ENCODE data around the gene FRAS1. TPM values are rescaled to one million over a fixed set of nuclear protein-coding genes. Genes with fewer than 3 reads are reported as not detected.

Gene FRAS1
- total RNA-seq, 2 donors from 2014 or later: 6.4 to 11.0 TPM

DNA sequence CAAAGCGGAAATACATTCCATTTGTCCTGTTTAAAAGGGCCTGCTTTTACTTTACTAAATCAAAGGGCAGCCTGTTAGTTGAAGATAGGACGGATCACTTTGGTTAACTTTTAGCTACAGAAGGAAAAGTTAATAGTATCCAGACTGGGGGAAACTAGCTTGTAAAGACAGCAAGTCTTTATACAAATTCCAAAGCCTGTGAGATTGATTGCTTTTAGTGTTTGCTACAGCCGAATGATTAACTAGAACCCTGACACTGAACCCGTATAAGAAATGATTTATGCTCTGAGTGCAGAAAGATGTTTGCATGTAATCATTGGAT, 93.4 kb downstream of the FRAS1 start:
- Histone ChIP-seq H3K9me3 (no peaks in the 10 kb centered on the region), H3K27me3 (replicated peaks; ENCODE audit: insufficient read depth) (no peaks in the 10 kb centered on the region), H3K4me3 (no peak overlapping the region), H3K27ac (no peak overlapping the region), H3K36me3 (no peaks in the 10 kb centered on the region), H3K4me1 (replicated peaks) (no peaks in the 10 kb centered on the region)
- 38% methylated on average over 4 of the region's 4 CpGs for WGBS
- intact Hi-C loops (cut with DNase I): no loop called here
- DNase-seq (ENCODE audit: low spot score): no peak
- TF ChIP-seq POLR2AphosphoS5 (IDR thresholded peaks at IDR 0.05): no peak
- TF ChIP-seq, protein P1, sequence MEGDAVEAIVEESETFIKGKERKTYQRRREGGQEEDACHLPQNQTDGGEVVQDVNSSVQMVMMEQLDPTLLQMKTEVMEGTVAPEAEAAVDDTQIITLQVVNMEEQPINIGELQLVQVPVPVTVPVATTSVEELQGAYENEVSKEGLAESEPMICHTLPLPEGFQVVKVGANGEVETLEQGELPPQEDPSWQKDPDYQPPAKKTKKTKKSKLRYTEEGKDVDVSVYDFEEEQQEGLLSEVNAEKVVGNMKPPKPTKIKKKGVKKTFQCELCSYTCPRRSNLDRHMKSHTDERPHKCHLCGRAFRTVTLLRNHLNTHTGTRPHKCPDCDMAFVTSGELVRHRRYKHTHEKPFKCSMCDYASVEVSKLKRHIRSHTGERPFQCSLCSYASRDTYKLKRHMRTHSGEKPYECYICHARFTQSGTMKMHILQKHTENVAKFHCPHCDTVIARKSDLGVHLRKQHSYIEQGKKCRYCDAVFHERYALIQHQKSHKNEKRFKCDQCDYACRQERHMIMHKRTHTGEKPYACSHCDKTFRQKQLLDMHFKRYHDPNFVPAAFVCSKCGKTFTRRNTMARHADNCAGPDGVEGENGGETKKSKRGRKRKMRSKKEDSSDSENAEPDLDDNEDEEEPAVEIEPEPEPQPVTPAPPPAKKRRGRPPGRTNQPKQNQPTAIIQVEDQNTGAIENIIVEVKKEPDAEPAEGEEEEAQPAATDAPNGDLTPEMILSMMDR (IDR thresholded peaks at IDR 0.05): no peak

DNA sequence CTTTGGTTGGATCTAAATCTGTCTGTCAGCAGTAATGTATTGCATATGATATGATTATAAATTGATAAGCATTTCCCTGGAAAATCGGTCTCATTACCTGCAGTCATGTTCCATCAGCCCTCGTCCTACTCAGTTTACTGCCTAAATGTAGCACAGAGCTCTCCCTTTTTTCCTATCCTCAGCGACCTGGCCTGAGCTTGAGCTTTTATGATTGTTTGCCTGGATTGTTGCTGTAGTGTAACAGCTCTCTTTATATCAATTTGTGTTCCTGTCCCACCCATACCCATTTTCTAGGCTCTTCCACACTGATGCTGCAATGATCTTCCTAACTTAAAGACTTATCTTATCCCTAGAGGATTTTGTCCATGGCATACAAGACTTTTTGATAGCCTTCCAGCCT, 95.7 kb downstream of the FRAS1 start:
- Histone ChIP-seq H3K9me3 (no peaks in the 10 kb centered on the region), H3K27ac (no peak overlapping the region), H3K27me3 (replicated peaks; ENCODE audit: insufficient read depth) (no peaks in the 10 kb centered on the region), H3K4me1 (replicated peaks) (no peaks in the 10 kb centered on the region), H3K36me3 (no peaks in the 10 kb centered on the region), H3K4me3 (no peak overlapping the region)
- WGBS: 84% methylated on average over 3 of the region's 3 CpGs
- TF ChIP-seq POLR2A (IDR thresholded peaks at IDR 0.05): no peak
- TF ChIP-seq, protein P1 (IDR thresholded peaks at IDR 0.05): no peak
- no peak for TF ChIP-seq POLR2AphosphoS5 (IDR thresholded peaks at IDR 0.05)
- intact Hi-C loops (cut with DNase I): no loop called here
- no peak for DNase-seq (ENCODE audit: low spot score)

DNA sequence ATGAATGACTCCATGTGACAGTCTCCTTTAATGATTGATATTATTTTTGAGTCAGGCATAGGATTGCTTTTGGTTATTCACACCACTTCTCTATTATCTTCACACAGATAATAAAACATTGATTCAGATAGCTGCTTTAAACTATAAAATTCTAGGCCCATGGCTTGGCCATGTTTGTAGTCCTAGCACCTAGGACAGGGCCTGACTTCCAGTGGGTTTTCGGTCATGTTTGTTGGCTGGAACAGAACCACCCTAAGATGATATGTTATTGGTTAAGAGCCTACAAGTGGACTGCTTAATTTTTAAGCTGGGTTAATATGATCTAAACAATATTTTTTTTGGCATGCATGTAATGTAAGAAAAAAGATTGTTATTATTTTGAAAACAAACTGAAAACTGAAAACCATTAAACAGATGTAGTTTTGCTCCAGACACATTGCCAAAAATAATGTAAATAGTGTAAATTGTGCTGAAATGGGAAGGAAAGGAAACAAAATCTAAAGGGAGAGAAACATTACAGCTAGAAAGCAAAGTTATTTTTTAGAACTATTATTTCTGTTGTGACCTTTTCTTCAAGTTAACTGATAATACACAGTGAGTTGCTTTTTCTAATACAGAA, 98.0 kb downstream of the FRAS1 start:
- Histone ChIP-seq H3K27me3 (replicated peaks; ENCODE audit: insufficient read depth) (no peaks in the 10 kb centered on the region), H3K9me3 (no peaks in the 10 kb centered on the region), H3K4me1 (replicated peaks) (no peaks in the 10 kb centered on the region), H3K36me3 (no peaks in the 10 kb centered on the region), H3K4me3 (no peak overlapping the region), H3K27ac (no peak overlapping the region)
- no peak for TF ChIP-seq POLR2AphosphoS5 (IDR thresholded peaks at IDR 0.05)
- TF ChIP-seq POLR2A (IDR thresholded peaks at IDR 0.05): no peak
- TF ChIP-seq, protein P1 (IDR thresholded peaks at IDR 0.05): no peak
- no peak for DNase-seq (ENCODE audit: low spot score)
- 97% methylated on average over 1 of the region's 1 CpG for WGBS
- intact Hi-C loops (cut with DNase I): no loop called here

DNA sequence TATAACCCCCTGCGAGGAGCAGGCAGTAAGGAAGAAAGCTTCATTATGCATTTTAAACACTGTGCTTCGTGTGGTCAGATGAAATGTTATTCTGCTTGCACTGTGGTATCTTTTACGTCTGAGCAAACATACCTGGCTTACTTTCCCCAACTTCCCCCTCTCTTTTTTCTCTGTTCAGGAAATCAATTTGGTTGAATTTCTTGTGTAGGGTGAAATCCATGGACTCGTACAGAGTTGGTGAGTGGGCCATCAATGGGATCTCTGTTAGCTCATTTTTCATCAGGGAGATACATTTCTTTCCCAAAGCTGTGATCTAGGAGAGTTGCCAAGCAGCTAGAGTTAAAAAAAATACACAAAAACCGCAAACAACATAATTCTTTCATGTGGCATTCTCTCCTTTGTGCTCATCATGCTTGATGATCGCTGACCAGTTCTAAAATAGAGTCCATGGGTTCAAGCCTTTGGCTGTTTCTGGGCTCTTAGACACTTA, 98.5 kb downstream of the FRAS1 start:
- 40% methylated on average over 6 of the region's 6 CpGs for WGBS
- intact Hi-C loops (cut with DNase I): no loop called here
- H3K27ac ChIP-seq: no peak overlapping the region
- no peaks in the 10 kb centered on the region for H3K36me3 ChIP-seq
- H3K4me1 ChIP-seq (replicated peaks): no peaks in the 10 kb centered on the region
- H3K4me3 ChIP-seq: no peak overlapping the region
- no peak for TF ChIP-seq POLR2A (IDR thresholded peaks at IDR 0.05)
- DNase-seq (ENCODE audit: low spot score): no peak
- no peaks in the 10 kb centered on the region for H3K9me3 ChIP-seq
- no peaks in the 10 kb centered on the region for H3K27me3 ChIP-seq (replicated peaks; ENCODE audit: insufficient read depth)

DNA sequence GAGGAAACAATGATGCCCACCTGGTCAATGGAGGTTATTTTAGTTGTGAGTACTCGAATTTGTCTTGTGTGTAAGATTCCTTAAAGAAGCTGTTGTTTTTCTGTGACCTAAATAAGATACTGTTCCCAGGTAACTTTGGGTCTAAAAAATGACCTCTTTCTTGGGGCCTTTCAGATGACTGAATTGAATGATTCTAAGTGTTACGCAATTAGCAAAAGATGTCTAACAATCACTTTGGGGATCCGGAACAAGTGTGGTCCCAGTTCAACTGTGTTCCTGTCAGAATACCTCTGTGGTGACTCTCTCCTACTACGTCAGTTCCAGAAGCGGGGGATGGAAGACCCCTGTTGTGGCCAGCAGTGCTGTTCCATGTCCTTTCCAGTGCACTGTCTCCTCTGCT, 99.4 kb downstream of the FRAS1 start:
- TF ChIP-seq POLR2A (IDR thresholded peaks at IDR 0.05) (no peak), POLR2AphosphoS5 (IDR thresholded peaks at IDR 0.05) (no peak)
- TF ChIP-seq, protein P1 (IDR thresholded peaks at IDR 0.05): no peak
- no peaks in the 10 kb centered on the region for H3K36me3 ChIP-seq
- H3K9me3 ChIP-seq: no peaks in the 10 kb centered on the region
- WGBS: 96% methylated on average over 5 of the region's 5 CpGs
- H3K4me3 ChIP-seq: no peak overlapping the region
- DNase-seq (ENCODE audit: low spot score): no peak
- no peaks in the 10 kb centered on the region for H3K4me1 ChIP-seq (replicated peaks)
- H3K27ac ChIP-seq: no peak overlapping the region
- intact Hi-C loops (cut with DNase I): no loop called here
- no peaks in the 10 kb centered on the region for H3K27me3 ChIP-seq (replicated peaks; ENCODE audit: insufficient read depth)

All from prostate gland (tissue), 2 donors.